HG02884 (cell line): ENCODE measurements around the gene NPEPL1.
"Not testable (repeated sequence)": the region's sequence is repeated elsewhere in the genome, so short reads cannot be mapped to it uniquely, and the experiment has no call there.

Experiments used
- ATAC-seq: cut with Tn5 transposase; IDR thresholded peaks from one replicate; pipeline ENCODE4 v1.9.1; 2021; ENCODE audit warnings: mild to moderate bottlenecking, moderate library complexity; ENCODE audit not compliant: unreplicated experiment

Gene NPEPL1

GRCh38 chr20:58737198-58737597, 44.6 kb downstream of the NPEPL1 start:
- no peak for ATAC-seq

GRCh38 chr20:58740356-58741308, 48.0 kb downstream of the NPEPL1 start:
- ATAC-seq = no peak

DNA sequence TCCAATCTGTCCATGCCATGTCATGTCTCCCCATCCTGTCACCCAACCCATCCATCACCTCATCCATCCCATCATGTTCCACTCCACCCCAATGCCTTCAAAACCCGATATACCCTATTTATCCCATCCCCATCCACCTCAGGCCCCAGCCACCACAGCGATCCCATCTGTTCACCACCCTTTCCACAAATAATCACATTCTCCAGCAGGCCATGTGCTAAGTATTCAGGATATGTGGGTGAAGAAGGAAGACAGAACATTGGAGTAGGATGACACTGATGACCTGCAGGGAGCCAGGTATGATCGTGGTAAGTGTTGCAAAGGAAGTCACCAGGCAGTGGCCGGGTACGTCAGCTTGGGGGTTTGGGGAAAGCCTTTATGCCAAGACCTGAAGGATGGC, 48.8 kb downstream of the NPEPL1 start:
- no peak for ATAC-seq

DNA sequence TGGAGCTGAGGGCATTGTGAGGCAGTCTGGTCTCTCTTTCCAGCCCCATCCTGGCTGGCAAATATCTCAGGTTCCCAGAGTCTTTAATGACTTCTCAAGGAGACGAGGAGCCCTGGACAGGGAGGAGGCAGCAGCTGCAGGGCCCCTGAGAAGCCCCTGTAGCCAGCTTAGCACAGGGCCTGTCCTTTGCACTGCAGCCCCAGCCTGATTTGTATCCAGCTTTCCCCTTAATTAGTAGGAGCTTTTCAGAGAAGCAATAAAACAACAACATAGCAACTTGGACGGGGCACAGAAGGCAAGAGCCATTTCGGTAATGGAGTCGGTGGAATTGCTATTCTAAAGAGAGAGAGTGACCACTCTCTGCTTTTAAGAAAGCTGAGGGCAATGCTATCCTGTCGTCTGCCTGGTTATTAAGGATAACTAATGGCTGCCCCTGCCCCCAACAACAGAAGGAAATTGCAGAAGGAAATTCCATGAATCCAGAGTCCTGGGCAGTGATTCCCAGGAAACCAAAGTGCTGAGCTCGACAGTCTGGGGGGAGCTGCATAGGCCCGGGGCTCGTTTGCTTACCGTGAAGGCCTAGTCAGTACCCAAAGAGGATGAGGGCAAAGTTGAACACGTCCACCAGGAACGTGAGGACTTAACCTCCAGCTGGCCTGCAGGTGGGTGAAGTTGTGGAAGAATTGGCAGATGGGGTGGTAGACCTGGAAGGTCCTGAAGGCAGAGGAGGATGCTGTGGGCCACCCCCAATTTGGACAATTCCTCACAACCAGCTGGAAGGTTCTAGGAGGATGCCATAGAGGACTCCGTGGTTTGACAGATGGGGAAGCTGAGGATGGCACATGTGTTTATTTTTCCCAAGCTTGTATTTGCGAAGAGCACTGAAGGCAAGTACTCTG, 50.3 kb downstream of the NPEPL1 start:
- no peak for ATAC-seq

DNA sequence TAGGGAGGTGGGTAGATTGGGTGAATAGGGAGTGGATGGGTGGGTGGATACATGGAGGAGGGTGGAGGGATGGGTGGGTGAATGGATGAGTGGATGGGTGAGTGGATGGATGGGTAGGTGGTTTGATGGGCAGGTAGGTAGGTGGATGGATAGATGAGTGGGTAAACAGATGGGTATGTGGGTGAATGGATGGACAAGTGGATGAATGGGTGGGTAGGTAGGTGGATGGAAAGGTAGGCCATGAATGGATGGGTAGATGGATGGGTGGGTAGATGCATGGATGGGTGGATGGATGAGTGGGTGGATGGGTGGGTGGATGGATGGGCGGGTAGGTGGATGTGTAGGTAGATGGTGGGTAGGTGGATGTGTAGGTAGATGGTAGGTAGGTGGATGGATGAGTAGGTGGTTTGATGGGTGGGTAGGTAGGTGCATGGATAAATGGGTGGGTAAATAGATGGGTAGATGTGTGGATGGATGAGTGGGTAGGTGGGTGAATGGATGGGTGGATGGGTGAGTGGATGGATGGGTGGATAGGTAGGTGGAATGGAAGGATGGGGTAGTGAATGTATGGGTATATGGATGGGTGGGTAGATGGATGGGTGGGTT, 51.4 kb downstream of the NPEPL1 start:
- no peak for ATAC-seq

DNA sequence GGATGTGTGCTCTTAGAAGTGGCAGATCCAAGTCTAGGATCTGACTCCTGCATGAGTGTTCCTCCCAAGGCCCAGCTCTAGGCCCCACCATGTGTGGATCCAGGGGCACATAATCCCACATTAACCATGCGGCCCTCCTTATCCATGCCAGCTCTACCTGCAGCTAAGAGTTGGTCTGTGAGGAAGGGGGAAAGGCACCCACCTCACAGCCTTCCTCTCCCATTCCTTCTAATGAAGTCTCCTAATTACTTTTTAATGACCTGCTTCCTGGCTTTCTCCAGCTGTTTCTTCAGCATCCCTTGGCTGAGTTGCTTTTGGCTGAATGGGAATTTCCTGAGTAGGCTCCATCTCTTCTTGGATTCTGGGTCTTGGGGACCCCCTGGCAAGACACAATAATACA, 52.2 kb downstream of the NPEPL1 start:
- no peak for ATAC-seq

DNA sequence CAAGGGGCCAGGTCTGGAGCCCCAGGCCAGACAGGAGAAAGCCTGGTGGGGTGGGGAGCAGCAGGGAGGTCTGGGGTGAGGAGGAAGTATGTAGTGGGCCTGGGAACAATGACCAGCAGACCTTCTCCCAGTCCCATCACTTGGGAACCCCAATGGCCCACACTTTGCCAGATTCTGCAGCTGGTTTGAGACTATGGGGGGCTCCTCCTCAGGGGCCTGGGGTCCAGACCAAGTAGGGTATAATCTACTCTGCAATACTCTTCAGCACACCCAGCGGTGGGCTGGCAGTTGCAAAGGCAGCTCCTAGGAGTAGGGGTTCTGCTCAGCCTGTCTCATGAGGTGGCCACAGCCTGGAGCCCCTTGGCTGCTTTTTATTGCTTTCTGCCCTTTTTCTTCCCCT, 52.8 kb downstream of the NPEPL1 start:
- no peak for ATAC-seq

- no peak for ATAC-seq
Observed at GRCh38 chr20:58746620-58747019, 54.0 kb downstream of the NPEPL1 start.

GRCh38 chr20:58747211-58747610, 54.6 kb downstream of the NPEPL1 start:
- no peak for ATAC-seq

DNA sequence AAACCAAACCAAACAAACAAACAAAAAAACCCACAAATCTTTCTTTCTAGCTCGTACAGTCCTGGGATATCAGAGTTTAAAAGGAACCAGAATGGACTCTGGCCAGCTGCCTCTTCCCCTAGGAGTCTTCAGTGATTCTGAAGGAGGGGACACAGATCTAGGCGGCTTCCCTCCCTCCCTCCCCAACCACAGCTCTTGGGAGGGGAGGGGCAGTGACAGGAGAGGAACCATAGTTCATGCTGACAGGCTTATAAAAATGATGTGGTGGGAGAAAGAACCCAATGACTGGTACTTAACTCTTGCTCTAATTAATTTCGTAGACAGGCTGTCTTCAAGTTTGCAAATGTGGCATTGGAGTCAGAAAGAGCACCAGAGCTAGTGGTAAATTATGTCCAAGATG, 56.0 kb downstream of the NPEPL1 start:
- no peak for ATAC-seq

DNA sequence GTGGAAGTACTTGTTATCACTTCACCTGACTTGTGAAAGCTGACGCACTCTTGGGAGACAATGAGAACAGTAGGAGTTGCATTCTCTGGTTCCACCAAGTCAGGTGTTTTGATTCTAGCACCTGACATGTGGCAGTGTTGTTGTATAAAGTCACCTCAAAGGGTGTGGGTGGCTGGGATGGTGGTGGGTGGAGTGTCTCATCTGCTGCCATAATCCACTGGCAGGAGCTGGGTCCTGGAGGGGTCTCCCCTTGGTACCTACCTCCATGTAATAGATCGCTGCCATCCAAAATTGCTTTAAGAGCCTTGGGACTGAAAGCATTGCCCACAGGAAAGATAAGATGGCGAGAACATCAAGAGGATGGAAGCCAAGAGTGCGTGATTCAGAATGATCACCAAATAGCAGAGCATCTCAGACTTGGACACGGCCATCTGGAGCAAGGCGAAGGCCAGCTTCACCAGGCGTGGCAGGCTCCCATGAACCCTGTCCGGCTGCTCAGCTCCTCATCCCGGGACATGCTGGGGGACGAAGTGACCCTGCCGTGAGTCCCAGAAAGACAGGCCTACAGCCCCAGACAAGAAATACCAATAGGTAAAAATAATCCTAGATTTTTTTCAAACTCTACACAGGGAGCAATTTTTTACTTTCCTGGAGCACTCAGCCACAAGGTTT, 56.6 kb downstream of the NPEPL1 start:
- no peak for ATAC-seq

- no peak for ATAC-seq
Observed at GRCh38 chr20:58749979-58750378, 57.4 kb downstream of the NPEPL1 start.

DNA sequence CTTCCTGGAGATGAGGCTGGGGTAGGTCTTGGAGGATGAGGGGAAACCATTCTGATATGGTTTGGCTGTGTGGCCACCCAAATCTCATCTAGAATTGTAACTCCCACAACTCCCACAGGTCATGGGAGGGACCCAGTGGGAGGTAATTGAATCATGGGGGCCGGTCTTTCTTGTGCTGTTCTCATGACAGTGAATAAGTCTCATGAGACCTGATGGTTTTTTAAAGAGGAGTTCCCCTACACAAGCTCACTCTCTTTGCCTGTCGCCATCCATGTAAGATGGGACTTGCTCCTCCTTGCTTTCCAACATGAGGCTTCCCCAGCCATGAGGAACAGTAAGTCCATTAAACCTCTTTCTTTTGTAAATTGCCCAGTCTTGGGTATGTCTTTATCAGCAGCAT, 58.1 kb downstream of the NPEPL1 start:
- ATAC-seq = not testable (repeated sequence)

DNA sequence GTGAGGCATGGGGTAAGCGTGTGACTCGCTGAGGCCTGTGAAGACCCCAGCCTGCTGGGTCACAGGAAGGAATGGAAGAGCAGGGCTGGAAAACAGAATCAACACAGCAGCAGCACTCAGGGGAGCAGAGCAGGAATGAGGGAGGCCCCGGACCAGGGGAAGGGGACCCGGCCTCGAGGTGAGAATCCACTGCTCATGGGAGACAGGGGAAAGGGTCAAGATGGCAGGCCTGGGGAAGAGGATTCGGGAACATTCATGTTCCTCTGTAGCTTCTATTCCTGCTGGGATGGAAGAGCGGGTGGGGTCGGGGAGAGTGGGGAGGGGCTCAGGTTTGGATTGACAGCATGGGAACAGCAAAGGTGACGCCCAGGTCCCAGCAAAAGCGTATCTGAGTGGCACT, 59.4 kb downstream of the NPEPL1 start:
- no peak for ATAC-seq

DNA sequence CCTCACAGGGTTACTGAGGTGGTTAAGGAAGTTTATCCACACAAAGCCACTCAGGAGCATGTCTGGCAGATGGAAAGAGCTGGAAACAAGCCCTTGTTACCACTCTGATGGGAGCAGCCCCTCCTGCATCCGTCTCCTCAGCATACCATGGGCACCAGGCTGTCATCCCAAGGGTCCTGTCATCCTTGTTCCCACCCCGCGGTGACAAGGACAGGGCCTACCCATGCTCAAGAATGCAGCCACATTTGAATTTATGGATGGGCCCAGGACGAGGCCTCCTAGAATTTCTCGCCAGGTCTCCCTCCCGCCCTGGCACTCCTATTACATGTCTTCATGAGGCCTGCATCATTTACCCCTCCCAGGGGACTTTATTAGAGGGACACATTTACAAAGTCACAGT, 60.0 kb downstream of the NPEPL1 start:
- ATAC-seq = no peak

DNA sequence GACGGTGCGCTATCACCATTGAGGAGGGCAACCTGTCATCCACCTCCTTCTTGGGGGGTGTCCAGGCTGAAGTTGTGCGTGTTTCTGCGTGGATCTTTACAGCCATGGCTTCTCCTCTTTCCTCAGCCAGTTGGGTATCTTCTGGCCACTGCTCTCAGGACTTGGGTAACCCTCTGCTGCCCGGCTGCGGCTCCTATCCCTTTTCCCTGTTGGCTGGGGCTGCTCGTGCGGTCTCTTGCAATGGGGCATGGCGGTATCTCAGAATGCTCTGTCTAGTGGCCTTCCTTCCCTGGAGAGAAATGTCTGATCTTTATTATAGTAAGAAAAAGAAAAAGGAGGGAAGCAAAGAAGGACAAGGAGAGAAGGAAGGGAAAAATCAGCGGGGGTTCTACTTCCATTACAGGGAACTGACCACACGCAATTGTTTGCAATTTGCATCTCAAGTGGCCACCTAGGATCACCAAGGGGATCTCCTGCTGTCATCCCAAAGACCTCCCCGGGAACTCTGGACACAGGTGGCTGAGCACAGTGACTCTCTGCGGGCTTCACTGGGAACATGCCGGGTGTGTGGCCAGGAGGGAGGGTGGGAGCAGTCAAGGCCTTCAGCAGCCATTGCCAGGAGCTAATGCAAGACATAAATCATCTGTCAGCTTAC, 60.8 kb downstream of the NPEPL1 start:
- no peak for ATAC-seq

- no peak for ATAC-seq
Observed at GRCh38 chr20:58753922-58754551, 61.4 kb downstream of the NPEPL1 start.

DNA sequence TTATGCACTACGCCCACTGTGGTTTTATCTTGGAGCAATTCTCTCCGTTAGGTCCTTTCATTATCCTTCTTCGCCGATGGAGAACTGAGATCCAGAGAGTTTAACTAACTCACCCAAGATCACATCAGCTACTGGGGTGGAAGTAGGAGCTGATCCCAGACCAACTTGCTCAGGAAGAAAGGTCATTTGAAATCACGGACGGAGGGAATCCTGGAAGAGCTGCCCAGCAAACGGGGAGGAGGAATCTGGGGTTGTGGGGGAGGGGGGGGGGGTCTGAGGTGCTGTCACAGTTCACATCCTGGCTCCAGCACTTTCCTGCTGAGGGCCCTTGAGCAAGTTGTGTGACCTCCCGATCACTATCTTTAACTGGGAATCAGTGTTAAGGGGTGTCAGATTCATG, 62.0 kb downstream of the NPEPL1 start:
- ATAC-seq = no peak

DNA sequence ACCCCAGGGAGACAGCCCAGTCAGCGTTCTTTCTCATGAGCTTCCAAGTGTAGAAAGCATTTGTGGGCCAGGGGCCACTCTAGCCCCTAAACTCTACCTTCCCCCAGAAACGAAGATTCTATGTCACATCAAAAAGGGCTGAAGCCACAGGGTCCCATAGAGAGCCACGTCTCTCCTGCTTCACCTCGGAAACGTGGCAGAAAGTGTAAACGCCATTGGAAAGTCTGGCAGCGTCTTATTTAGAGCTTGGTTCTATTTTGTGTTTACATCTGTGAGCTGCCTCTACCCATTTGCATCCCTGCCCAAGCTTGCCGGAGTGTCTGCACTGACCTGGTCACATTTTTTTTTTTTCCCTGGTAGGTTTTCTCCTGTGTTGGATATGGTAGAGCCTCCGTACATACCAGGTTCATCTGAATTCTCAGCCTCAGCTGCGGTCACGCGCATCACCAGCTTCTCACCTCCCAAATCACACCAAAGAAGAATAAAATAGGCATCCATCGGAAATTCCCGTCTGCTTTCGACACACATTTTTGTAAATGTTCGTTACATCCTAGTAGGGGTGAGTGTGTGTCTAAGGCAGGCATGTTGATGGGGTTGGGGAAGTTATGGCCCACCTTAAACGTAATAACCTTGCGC, 62.6 kb downstream of the NPEPL1 start:
- no peak for ATAC-seq
